ENCODE measurements around the gene UBE2E1.
"Not testable (repeated sequence)": the region's sequence is repeated elsewhere in the genome, so short reads cannot be mapped to it uniquely, and the experiment has no call there.

The UBE2E1 gene

DNA sequence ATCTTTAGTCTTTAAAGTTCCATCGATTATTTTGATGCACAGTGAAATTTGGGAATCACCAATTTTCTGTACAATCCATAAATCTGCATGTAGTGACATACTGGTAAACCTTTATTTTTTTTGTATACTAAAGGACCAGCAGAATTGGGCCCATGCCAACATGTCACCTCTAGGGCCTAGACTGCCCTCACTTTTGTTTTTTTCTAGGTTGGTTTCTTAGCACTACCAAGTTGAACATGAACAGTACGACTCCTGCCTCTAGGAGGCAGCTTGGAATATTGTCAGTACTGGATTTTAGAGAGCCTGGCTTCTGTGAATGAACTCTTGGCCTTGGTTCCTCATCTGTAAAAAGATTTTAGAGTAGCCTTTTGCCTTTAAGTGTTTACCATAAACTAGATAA, 78.7 kb downstream of the UBE2E1 start:
- DNase-seq = no peak

DNA sequence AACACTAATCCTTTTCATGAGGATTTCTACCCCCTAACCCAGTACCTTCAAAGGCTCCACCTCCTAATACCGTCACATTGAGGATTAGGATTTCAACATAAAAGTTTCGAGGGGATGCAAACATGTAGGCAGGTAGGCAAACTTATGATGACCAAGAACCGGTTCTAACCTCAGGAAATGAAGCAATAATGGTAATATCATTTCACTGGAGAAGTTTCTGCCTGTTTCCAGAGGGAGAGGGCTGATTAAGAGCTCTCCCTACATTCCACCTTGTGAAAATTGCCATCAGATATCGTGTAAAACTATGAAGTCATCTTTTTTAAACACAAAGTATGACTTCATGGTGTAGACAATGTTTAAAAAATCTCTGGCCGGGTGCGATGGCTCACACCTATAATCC, 79.5 kb downstream of the UBE2E1 start:
- DNase-seq = no peak

DNA sequence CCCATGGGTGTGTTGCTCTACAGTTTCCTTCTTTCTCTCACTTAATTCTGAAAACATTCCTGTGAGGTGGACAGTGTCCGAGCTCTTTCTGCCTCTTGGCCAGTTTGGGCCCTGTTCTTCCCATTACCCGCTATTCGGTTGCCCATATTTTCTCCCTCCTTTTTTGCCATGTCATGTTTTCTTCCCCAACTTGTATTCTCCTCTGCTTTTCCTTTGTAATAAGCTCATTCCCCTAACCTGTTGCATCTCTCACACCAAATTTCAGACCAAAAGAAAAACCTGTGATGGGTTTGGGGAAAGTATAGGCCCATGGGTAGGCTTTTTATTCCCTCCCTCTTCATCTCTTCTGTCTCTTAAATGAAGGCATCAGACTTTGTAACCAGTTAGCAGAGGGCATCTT, 80.6 kb downstream of the UBE2E1 start:
- DNase-seq = no peak

DNA sequence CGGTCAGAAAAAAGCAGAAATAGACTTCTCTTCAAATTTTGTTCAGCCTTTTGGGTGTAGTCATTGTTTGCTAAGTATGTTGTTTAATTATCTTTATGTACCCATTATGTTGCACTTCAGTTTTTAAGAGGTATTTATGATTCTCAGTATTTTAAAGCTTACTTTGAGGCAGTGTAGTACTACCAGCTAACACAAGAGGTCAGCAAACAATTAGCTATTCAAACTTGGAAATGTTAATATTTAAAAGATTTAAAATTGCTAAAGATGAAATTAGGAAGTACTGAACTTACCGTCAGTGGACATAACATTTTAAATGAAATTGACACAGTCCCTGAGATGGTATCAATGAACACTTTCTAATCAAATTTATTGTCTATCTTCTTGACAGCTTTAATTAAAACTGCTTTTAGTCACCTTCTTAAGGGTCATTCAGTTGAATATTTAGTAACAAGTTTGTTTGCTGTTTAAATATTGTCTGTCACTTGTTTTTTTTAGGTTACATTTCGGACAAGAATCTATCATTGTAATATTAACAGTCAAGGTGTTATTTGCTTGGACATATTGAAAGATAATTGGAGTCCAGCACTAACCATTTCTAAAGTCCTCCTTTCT, 83.0 kb downstream of the UBE2E1 start:
- peak; percentile 8 for DNase-seq

DNA sequence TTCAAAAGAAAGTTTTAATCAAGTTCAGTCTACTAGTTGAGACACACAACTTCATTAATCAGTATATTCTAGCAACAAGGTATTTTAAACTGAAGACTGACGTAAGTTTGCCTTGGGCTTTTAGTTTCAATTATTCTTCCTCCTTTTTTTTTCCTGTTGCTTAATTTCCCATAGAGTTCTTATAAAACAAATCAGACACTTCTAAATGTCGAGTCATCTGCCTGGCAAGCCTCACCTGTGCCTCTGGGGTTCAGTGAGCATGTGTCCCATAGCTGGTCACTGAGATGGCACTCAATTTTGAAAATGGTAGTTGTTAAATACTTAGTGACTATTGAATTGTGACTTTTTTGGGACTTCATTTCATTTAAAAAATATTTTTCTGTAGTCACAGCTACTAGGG, 83.6 kb downstream of the UBE2E1 start:
- no peak for DNase-seq

DNA sequence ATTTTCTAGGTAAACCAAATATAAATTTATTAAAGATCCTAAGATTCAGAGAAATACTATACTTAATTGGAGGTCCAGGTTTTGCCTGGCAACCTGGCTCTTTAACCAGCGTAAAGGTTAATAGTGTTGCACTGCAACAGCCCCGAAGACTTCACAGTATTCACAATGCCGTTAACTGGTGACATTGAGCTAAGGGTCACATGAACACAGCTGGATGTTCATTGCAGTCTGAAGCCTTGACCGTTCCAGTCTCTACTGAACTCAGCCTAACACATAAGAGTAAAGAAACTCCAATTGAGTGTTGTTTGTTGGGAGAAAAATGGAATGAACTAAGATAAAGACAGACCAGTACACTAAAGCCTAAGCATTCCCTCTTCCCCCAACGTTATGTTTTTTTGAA, 84.2 kb downstream of the UBE2E1 start:
- DNase-seq = no peak

DNA sequence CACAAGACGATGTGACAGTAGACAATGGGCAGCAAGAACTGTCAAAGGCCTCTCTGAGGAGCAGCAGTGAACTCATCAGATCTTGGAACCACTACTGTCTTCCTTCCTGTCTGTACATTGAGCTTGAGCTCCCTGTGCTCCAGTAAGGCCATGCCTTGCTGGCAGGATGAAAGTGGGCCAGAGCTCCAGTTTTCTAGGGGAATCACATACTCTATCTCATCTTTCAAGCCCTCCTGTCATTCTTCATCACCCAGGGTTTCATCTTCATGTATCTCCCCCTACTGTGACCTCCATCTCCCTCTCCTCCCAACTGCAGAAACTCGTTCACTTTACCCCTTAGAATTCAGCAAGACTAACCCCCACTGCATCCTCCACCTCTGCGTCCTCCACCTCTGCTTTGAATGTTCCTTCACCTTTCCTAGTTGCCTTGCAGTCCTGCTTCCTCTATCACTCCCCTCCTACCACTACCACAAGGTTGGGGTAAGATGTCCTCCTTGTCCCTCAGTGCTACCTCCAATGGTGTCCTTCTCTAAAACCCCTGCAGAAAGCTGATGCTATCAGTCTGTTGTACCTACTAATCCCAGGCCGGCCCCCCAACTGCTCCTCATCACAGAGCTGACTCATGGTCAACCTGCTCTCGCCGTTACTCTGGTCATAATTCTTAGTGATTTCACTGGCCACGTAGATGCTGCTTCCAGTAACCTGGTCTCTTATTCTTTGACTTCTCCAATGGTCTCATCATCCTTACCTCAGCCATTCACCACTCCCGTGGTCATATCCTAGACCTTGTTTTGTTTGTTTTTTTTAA, 88.7 kb downstream of the UBE2E1 start:
- DNase-seq = no peak

DNA sequence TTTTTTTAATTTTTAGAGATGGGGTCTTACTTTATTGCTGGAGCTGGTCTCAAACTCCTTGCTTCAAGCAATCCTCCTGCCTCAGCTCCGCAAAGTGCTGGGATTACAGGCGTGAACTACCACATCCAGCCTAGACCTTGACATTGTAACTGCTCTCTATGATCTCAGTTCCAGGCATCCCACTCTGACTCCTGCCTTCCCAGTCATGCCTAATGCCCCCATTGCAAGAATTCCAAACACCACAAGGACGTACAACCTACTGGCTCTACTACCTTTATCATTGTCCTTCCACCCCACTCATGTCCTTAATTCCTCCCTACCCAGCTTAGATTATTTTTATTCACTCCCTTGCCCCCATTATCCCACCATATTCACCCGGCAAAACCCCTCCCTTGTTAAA, 89.4 kb downstream of the UBE2E1 start:
- DNase-seq = no peak

DNA sequence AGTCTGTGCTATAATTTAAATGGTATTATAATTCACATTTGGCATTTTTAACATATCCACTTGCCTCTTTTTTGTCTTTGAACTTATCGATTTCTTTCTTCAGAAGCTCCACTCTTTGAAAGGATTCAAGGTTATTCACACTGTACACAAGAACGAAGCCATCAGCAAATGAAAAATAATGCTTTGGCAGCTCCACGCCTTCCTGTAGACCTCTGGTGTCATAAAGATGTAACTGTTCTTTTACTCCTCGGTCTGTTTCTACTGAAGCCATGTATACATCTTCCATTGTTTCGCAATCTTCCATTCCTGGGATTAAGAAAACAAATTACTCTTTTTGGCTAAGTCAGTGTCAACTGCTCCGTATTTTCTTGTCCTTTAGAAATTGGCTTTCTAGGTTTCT, 95.0 kb downstream of the UBE2E1 start:
- DNase-seq = no peak

DNA sequence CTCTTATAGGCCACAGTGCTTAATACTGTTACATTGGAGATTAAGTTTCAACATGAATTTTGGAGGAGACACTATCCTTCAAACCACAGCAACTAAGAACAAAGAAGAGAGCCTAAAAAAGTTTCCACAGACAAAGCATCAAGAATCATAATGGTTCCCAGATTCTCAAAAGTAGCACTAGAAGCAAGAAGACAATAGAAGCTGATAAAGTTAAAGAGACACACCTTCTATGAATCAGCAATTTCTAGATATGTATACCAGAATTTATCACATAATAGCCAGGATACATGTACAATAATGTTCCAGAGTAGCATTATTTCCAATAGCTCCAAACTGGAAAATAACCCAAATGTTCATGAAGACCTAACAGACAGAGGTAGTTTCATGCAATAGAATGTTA, 98.8 kb downstream of the UBE2E1 start:
- DNase-seq = no peak

DNA sequence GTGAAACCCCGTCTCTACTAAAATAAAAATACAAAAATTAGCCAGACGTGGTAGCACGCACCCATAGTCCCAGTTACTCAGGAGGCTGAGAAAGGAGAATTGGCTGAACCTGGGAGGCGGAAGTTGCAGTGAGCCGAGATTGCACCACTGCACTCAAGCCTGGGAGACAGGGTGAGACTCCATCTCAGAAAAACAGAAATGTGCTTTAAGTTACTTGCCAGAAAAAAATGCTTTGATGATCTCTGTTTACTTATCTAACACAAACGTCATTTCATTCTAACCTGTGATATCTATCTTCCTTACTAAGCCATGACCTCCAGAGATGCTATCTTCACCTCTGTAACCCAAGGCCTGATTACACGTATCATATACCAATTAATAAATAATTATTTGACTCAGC, 103.6 kb downstream of the UBE2E1 start:
- no peak for DNase-seq

DNA sequence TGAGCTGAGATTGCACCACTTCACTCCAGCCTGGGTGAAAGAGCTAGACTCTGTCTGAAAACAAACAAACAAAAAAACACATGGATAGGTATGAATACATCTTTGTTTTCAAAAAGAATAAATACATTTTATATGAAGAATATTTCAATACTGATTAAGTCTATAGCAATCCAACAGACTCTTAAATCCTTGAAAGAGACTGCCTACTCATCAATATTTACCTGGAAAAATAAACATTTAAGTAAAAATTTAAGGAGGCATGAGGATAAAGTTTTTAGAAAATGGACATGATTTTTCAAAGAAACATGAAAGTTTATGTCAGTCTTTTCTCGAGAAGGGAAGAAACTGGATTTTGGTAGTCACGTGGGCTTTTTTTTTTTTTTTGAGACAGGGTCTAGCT, 105.6 kb downstream of the UBE2E1 start:
- no peak for DNase-seq

DNA sequence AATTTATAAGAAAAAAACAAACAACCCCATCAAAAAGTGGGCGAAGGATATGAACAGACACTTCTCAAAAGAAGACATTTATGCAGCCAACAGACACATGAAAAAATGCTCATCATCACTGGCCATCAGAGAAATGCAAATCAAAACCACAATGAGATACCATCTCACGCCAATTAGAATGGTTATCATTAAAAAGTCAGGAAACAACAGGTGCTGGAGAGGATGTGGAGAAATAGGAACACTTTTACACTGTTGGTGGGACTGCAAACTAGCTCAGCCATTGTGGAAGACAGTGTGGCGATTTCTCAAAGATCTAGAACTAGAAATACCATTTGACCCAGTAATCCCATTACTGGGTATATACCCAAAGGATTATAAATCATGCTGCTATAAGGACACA, 106.6 kb downstream of the UBE2E1 start:
- not testable (repeated sequence) for DNase-seq

DNA sequence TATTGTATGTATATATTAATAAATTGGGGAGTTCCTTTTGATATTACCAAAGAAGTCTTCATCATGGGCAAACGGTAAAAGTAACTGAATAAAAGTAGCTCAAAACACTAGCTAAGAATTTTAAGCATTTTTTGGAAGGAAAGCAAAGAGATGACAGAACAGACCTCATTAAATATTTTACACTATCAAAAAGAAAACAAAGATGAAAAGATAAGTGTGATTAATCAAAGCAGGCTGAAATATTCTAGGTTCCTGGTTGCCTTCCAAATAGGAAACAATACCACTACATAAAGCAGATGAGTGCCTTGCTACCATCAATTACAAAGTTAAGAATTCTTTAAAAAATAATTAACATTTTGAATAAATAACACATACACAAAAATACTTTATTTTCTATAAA, 107.4 kb downstream of the UBE2E1 start:
- DNase-seq = no peak

DNA sequence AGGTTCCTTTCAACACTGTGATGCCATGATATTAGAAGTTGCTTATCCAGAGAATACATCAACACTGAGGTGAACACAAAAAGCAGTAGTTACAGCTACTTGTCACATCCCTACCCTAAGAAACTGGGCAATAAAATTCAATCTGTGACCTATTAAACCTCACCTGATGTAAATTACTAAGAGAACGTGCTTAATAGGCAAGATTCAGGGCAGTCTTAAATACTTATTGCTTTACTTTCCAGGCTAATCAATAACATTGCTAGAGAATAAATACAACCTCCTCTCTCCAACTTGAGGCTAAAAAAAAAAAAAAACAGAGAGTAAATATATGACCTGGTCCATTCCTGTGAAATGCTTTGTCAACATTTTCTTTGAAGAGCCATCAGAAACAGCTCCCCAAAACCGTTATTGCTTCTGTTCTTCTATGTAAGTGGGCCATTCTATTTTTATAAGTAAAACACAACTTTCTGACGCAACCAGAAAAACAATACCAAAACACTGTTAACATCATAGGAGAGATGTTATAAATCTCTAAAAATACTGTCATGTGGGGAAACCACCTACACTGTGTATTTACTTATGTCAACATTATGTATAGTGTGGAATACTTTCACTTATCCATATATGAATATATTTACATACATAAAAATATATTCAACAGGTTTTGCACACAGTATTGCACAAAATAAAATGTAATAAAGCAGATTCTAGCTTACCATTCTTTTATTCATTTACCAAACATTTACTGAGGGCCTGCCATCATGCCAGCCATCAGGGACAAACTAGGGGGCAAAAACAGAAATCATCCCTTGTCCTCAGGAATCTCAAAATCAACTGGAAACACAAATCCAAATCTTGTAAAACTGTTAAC, 108.4 kb downstream of the UBE2E1 start:
- DNase-seq = no peak

DNA sequence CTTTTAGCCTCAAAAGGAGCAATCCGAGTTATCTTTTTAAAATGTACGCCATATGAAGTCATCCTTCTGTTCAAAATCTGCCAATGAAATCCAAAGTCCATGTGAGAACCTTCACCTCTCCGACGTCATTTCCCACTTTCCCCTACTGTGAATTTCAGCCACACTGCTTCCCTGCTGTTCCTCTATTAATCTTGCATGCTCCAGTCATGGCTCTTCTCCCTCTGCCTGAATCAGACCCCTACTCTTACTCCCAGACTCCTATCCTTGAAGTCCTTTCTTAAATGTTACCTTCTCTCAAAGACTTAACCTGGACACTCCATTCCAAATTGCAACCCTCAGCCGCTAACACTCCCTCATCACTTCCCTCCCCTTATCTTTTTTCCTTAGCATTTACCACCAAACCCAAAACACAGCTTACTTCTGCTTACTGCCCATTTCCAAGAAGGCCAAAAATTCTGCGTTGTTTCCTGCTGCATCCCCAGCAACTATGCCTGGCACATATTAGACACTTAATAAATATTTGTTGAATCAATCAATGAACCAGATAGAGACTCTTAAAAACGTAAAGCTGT, 109.9 kb downstream of the UBE2E1 start:
- no peak for DNase-seq

DNA sequence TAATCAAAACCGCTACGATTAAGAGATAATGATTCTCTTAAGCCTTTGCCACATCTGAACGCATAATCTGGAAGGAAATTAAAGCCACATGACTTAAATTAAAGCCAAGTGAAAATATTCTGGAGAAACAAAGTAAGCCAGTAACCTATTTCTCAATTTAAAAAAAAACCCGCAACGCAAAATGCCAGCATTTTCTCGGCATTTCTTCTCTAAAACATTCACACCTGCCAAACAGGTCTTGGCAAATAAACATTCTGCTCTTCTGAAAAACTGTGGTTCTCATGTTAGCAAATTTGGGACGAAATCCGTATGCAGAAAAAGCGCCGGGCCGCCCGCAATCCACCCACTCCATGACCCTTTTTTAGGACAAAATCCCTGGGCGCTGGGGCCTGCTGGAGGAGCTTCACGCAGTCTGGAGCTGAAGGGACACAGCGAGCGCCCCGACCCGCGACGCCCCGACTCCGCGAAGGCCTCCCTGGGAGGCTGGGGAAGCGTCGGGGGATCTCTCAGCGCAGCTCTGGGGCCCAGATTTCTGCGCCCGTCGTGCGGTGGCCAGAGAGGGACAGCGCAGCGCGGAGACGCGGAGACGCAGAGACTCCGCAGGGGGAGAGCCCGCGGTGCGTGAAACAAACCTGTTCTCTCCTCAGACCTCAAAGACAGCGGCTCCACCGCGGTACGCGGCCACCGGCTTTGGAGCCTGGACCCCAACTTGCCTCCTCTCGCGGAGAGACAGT, 110.6 kb downstream of the UBE2E1 start:
- no peak for DNase-seq

DNA sequence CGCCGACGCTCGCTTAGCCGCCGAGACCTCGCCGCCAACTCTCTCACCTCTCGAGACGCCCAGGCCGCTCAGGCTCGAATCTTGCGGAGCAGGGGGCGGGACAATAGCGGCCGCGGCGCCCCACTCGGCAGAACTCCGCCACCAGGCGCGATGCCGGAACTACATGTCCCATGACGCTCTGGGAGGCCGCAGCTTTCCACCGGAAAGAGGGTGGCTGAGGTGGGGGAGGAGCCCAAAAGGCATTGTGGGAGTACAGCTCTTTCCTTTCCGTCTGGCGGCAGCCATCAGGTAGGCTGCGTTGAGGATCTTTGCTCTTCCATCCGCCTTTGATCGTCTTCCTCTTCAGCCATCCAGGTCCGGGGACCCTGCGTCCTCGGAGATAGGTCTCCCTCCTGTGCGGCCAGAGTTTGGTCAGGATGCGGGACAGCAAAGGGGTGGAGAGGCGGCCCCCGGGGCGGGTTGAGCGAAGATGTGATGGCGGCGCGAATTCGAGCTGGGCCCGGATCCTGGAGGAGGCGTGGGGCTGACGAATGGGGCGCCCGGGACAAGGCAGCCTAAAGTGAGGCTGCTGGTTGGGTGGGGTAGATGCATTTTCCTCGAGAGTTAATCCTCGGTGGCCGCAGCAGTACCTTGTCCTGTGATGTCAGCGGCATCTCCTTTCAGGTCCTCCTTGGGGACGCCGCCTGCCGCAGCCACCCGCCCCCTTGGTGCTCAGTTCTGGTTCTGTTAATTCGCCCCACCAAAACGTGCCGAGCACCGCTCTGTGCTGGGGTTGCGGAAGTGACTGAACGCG, 111.3 kb downstream of the UBE2E1 start, which contains the start of the genes NKIRAS1 and RPL15:
NKIRAS1 (minus strand) TSS at position 105 of the 793 bp plus-strand sequence. CDS start 6,086 bp downstream, outside the sequence.
RPL15 (plus strand) TSS at position 247 of the 793 bp plus-strand sequence. CDS start 728 bp downstream, outside the sequence.
- peak; percentile 98 for DNase-seq

DNA sequence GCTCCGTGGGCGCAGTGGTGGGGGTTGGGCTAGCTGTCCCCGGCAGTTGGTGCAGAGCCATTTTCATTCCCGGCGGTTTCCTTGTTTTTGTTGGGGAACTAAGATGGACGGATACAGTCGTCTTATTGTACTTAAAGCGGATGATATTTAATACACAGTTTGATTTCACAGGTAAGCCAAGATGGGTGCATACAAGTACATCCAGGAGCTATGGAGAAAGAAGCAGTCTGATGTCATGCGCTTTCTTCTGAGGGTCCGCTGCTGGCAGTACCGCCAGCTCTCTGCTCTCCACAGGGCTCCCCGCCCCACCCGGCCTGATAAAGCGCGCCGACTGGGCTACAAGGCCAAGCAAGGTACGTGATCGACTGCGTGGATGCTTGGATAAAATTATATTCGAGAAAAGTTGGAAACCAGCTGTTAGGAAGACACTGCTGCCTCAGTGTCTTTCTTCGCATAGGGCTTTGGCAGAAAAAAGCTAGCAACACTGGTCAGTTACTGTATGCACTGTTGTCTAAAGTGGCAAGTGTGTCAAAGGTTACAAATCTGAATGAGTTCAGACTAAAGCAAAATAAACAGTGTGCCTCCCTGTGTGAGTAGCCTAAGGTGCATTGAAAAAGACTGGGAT, 112.0 kb downstream of the UBE2E1 start:
- DNase-seq = not testable (repeated sequence)

DNA sequence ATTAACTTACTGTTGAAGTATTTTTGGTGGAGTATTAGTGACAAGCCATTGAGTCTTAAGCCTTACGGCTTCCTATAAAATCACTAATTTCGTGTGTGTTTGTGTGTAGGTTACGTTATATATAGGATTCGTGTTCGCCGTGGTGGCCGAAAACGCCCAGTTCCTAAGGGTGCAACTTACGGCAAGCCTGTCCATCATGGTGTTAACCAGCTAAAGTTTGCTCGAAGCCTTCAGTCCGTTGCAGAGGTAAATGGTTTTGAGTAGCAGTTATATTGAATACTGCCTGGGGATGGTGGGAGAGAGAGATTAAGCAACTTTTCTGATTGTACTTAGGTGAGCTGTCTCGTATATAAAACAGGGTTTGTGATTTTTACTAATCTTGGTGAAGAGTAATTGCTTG, 112.6 kb downstream of the UBE2E1 start:
- DNase-seq = not testable (repeated sequence)

DNA sequence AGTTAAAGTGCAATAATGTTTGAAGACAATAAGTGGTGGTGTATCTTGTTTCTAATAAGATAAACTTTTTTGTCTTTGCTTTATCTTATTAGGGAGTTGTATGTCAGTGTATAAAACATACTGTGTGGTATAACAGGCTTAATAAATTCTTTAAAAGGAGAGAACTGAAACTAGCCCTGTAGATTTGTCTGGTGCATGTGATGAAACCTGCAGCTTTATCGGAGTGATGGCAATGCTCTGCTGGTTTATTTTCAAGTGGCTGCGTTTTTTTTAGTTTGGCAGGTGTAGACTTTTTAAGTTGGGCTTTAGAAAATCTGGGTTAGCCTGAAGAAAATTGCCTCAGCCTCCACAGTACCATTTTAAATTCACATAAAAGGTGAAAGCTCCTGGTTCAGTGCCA, 113.9 kb downstream of the UBE2E1 start:
- no peak for DNase-seq
